ENCODE measurements around the gene KCNK3. TPM values are rescaled to one million over a fixed set of nuclear protein-coding genes. Genes with fewer than 3 reads are reported as not detected.
A peak's percentile ranks its signal among the peaks of the same experiment; 100 is the strongest.

KCNK3 gene
- total and polyA plus RNA-seq, 2 of the 13 experiments (the other 11 are each of a cell fraction or from before 2014, with no cell fraction given): not detected

DNA sequence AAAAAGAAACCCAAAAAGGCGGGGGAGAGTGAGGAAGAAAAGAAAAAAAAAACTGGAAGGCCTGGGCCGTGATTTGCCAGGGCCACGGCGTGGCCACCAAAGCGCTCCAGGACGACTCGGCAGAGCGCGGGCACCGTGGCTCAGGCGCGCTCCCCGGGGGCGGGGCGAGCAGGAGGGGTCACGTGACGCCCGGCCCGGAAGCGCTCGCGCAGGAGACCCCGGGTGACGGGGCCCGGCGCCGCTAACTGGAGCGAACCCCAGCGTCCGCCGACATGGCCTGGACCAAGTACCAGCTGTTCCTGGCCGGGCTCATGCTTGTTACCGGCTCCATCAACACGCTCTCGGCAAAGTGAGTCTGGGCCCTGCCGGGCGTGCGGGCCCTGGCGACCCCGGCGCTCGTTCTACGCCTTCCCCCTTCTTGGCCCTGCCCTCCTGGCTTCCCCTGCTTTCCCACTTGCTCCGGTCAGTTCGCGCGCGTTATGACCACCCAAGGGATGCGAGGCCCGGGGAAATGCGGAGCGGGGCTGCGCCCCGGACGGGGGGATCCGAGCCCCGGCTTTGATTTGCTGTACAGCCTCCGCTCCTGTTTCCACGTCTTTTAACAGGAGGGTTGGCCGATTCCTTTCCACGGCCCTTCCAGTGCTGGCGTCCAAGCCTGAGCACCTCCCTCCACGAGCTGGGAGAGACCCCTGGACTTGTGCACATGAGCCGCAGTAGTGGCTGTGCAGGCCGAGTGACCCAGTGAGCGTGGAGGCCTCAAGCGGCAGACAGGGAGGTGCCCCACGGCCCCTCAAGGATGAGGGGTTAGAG is 71.8 kb downstream of the KCNK3 start, which contains the start of gene SLC35F6 (continued):
- TF ChIP-seq, protein P1, sequence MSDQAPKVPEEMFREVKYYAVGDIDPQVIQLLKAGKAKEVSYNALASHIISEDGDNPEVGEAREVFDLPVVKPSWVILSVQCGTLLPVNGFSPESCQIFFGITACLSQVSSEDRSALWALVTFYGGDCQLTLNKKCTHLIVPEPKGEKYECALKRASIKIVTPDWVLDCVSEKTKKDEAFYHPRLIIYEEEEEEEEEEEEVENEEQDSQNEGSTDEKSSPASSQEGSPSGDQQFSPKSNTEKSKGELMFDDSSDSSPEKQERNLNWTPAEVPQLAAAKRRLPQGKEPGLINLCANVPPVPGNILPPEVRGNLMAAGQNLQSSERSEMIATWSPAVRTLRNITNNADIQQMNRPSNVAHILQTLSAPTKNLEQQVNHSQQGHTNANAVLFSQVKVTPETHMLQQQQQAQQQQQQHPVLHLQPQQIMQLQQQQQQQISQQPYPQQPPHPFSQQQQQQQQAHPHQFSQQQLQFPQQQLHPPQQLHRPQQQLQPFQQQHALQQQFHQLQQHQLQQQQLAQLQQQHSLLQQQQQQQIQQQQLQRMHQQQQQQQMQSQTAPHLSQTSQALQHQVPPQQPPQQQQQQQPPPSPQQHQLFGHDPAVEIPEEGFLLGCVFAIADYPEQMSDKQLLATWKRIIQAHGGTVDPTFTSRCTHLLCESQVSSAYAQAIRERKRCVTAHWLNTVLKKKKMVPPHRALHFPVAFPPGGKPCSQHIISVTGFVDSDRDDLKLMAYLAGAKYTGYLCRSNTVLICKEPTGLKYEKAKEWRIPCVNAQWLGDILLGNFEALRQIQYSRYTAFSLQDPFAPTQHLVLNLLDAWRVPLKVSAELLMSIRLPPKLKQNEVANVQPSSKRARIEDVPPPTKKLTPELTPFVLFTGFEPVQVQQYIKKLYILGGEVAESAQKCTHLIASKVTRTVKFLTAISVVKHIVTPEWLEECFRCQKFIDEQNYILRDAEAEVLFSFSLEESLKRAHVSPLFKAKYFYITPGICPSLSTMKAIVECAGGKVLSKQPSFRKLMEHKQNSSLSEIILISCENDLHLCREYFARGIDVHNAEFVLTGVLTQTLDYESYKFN (CRISPR knock-in tag; conservative IDR thresholded peaks at IDR 0.05): no peak
- peak; percentile 78 for TF ChIP-seq SPEN (CRISPR knock-in tag; IDR thresholded peaks at IDR 0.05; ENCODE audit: low read depth)
- TF ChIP-seq, protein P2, sequence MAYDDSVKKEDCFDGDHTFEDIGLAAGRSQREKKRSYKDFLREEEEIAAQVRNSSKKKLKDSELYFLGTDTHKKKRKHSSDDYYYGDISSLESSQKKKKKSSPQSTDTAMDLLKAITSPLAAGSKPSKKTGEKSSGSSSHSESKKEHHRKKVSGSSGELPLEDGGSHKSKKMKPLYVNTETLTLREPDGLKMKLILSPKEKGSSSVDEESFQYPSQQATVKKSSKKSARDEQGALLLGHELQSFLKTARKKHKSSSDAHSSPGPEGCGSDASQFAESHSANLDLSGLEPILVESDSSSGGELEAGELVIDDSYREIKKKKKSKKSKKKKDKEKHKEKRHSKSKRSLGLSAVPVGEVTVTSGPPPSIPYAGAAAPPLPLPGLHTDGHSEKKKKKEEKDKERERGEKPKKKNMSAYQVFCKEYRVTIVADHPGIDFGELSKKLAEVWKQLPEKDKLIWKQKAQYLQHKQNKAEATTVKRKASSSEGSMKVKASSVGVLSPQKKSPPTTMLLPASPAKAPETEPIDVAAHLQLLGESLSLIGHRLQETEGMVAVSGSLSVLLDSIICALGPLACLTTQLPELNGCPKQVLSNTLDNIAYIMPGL (CRISPR knock-in tag; IDR thresholded peaks at IDR 0.05; ENCODE audit: borderline replicate concordance in 1 of 2, low read depth in 1 of 2): peak in 1 of 2 experiments; percentile 76; a peak in 2 of 4 replicates
- TF ChIP-seq TOPORS (CRISPR knock-in tag; IDR thresholded peaks at IDR 0.05): 0 out of 2 replicates have a peak, but pooled peaks have one; percentile 25
- TF ChIP-seq, protein P3, sequence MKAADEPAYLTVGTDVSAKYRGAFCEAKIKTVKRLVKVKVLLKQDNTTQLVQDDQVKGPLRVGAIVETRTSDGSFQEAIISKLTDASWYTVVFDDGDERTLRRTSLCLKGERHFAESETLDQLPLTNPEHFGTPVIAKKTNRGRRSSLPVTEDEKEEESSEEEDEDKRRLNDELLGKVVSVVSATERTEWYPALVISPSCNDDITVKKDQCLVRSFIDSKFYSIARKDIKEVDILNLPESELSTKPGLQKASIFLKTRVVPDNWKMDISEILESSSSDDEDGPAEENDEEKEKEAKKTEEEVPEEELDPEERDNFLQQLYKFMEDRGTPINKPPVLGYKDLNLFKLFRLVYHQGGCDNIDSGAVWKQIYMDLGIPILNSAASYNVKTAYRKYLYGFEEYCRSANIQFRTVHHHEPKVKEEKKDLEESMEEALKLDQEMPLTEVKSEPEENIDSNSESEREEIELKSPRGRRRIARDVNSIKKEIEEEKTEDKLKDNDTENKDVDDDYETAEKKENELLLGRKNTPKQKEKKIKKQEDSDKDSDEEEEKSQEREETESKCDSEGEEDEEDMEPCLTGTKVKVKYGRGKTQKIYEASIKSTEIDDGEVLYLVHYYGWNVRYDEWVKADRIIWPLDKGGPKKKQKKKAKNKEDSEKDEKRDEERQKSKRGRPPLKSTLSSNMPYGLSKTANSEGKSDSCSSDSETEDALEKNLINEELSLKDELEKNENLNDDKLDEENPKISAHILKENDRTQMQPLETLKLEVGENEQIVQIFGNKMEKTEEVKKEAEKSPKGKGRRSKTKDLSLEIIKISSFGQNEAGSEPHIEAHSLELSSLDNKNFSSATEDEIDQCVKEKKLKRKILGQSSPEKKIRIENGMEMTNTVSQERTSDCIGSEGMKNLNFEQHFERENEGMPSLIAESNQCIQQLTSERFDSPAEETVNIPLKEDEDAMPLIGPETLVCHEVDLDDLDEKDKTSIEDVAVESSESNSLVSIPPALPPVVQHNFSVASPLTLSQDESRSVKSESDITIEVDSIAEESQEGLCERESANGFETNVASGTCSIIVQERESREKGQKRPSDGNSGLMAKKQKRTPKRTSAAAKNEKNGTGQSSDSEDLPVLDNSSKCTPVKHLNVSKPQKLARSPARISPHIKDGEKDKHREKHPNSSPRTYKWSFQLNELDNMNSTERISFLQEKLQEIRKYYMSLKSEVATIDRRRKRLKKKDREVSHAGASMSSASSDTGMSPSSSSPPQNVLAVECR (CRISPR knock-in tag; IDR thresholded peaks at IDR 0.05; ENCODE audit: borderline replicate concordance): peak; percentile 99
- TF ChIP-seq FOXO1 (CRISPR knock-in tag; IDR thresholded peaks at IDR 0.05): peak; percentile 44; the same call in 1 of the 2 replicates
- no peak for TF ChIP-seq ZNF770 (CRISPR knock-in tag; IDR thresholded peaks at IDR 0.05)
- TF ChIP-seq, protein P4, sequence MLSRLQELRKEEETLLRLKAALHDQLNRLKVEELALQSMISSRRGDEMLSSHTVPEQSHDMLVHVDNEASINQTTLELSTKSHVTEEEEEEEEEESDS (CRISPR knock-in tag; IDR thresholded peaks at IDR 0.05; ENCODE audit: borderline replicate concordance): no peak
- no peak for TF ChIP-seq PBX2 (CRISPR knock-in tag; IDR thresholded peaks at IDR 0.05)

All from HepG2 (cell line).